ENCODE data around the gene CARD10. TPM values are rescaled to one million over a fixed set of nuclear protein-coding genes. Genes with fewer than 3 reads are reported as not detected.
A peak's percentile ranks its signal among the peaks of the same experiment; 100 is the strongest.
"Not testable (repeated sequence)": the region's sequence is repeated elsewhere in the genome, so short reads cannot be mapped to it uniquely, and the experiment has no call there.

CARD10 gene
- total RNA-seq, 1 experiment from 2014 or later, result 16.5 TPM

- DNase-seq, result peak; percentile 97
- Histone ChIP-seq H3K36me3 (replicated peaks; ENCODE audit: control insufficient read depth, insufficient read depth, low read length) (no peaks in the 10 kb centered on the region), H3K4me3 (ENCODE audit: insufficient read depth, low read depth, low read length) (peak overlapping the region; percentile 31), H3K27me3 (ENCODE audit: control insufficient read depth, insufficient read depth, low read length) (no peaks in the 10 kb centered on the region)
Observed at GRCh38 chr22:37545703-37546436, 26.7 kb upstream of the CARD10 start.

- Histone ChIP-seq H3K36me3 (replicated peaks; ENCODE audit: control insufficient read depth, insufficient read depth, low read length) (no peaks in the 10 kb centered on the region), H3K4me3 (ENCODE audit: insufficient read depth, low read depth, low read length) (peak overlapping the region; percentile 31)
- DNase-seq, result peak; percentile 91
Observed at GRCh38 chr22:37544955-37545702, 25.9 kb upstream of the CARD10 start.

GRCh38 chr22:37542959-37543358 lies 23.7 kb upstream of the CARD10 start:
- Histone ChIP-seq H3K27me3 (ENCODE audit: control insufficient read depth, insufficient read depth, low read length) (no peaks in the 10 kb centered on the region), H3K4me3 (ENCODE audit: insufficient read depth, low read depth, low read length) (no peak overlapping the region), H3K36me3 (replicated peaks; ENCODE audit: control insufficient read depth, insufficient read depth, low read length) (no peaks in the 10 kb centered on the region)
- DNase-seq, result no peak

More at GRCh38 chr22:37544955-37545702, 25.9 kb upstream of the CARD10 start:
- no peaks in the 10 kb centered on the region for H3K27me3 ChIP-seq (ENCODE audit: control insufficient read depth, insufficient read depth, low read length)

- H3K27me3 ChIP-seq (ENCODE audit: control insufficient read depth, insufficient read depth, low read length); H3K4me3 ChIP-seq (ENCODE audit: insufficient read depth, low read depth, low read length); DNase-seq; H3K36me3 ChIP-seq (replicated peaks; ENCODE audit: control insufficient read depth, insufficient read depth, low read length): not testable (repeated sequence)
Observed at GRCh38 chr22:37542416-37542815, 23.2 kb upstream of the CARD10 start.

GRCh38 chr22:37539790-37540189 lies 20.6 kb upstream of the CARD10 start:
- not testable (repeated sequence) for H3K4me3 ChIP-seq (ENCODE audit: insufficient read depth, low read depth, low read length); DNase-seq; H3K36me3 ChIP-seq (replicated peaks; ENCODE audit: control insufficient read depth, insufficient read depth, low read length); H3K27me3 ChIP-seq (ENCODE audit: control insufficient read depth, insufficient read depth, low read length)

GRCh38 chr22:37538590-37539357 lies 19.6 kb upstream of the CARD10 start:
- Histone ChIP-seq H3K4me3 (ENCODE audit: insufficient read depth, low read depth, low read length) (no peak overlapping the region), H3K27me3 (ENCODE audit: control insufficient read depth, insufficient read depth, low read length) (no peaks in the 10 kb centered on the region), H3K36me3 (replicated peaks; ENCODE audit: control insufficient read depth, insufficient read depth, low read length) (no peaks in the 10 kb centered on the region)
- DNase-seq, result peak; percentile 96

GRCh38 chr22:37535159-37535558 lies 15.9 kb upstream of the CARD10 start:
- Histone ChIP-seq H3K36me3 (replicated peaks; ENCODE audit: control insufficient read depth, insufficient read depth, low read length) (no peaks in the 10 kb centered on the region), H3K4me3 (ENCODE audit: insufficient read depth, low read depth, low read length) (no peak overlapping the region), H3K27me3 (ENCODE audit: control insufficient read depth, insufficient read depth, low read length) (no peaks in the 10 kb centered on the region)
- DNase-seq, result no peak

- H3K36me3 ChIP-seq (replicated peaks; ENCODE audit: control insufficient read depth, insufficient read depth, low read length), result no peaks in the 10 kb centered on the region
- no peak overlapping the region for H3K4me3 ChIP-seq (ENCODE audit: insufficient read depth, low read depth, low read length)
- no peak for DNase-seq
- no peaks in the 10 kb centered on the region for H3K27me3 ChIP-seq (ENCODE audit: control insufficient read depth, insufficient read depth, low read length)
Observed at GRCh38 chr22:37534445-37534844, 15.2 kb upstream of the CARD10 start.

- Histone ChIP-seq H3K27me3 (ENCODE audit: control insufficient read depth, insufficient read depth, low read length) (no peaks in the 10 kb centered on the region), H3K4me3 (ENCODE audit: insufficient read depth, low read depth, low read length) (no peak overlapping the region), H3K36me3 (replicated peaks; ENCODE audit: control insufficient read depth, insufficient read depth, low read length) (no peaks in the 10 kb centered on the region)
- DNase-seq, result no peak
Observed at GRCh38 chr22:37533995-37534394, 14.8 kb upstream of the CARD10 start.

GRCh38 chr22:37529652-37530345 lies 10.6 kb upstream of the CARD10 start:
- Histone ChIP-seq H3K27me3 (ENCODE audit: control insufficient read depth, insufficient read depth, low read length) (no peaks in the 10 kb centered on the region), H3K36me3 (replicated peaks; ENCODE audit: control insufficient read depth, insufficient read depth, low read length) (no peaks in the 10 kb centered on the region), H3K4me3 (ENCODE audit: insufficient read depth, low read depth, low read length) (no peak overlapping the region)
- DNase-seq, result no peak

- H3K4me3 ChIP-seq (ENCODE audit: insufficient read depth, low read depth, low read length); H3K27me3 ChIP-seq (ENCODE audit: control insufficient read depth, insufficient read depth, low read length); H3K36me3 ChIP-seq (replicated peaks; ENCODE audit: control insufficient read depth, insufficient read depth, low read length); DNase-seq: not testable (repeated sequence)
Observed at GRCh38 chr22:37527952-37528351, 8.7 kb upstream of the CARD10 start.

GRCh38 chr22:37527081-37527752 lies 8.0 kb upstream of the CARD10 start:
- H3K27me3 ChIP-seq (ENCODE audit: control insufficient read depth, insufficient read depth, low read length); DNase-seq; H3K4me3 ChIP-seq (ENCODE audit: insufficient read depth, low read depth, low read length); H3K36me3 ChIP-seq (replicated peaks; ENCODE audit: control insufficient read depth, insufficient read depth, low read length): not testable (repeated sequence)

- DNase-seq, result no peak
- no peaks in the 10 kb centered on the region for H3K36me3 ChIP-seq (replicated peaks; ENCODE audit: control insufficient read depth, insufficient read depth, low read length)
- no peak overlapping the region for H3K4me3 ChIP-seq (ENCODE audit: insufficient read depth, low read depth, low read length)
- no peaks in the 10 kb centered on the region for H3K27me3 ChIP-seq (ENCODE audit: control insufficient read depth, insufficient read depth, low read length)
Observed at GRCh38 chr22:37526376-37526775, 7.2 kb upstream of the CARD10 start.
